ENCODE measurements around the gene MYMK.
A peak's percentile ranks its signal among the peaks of the same experiment; 100 is the strongest.

Gene MYMK

DNA sequence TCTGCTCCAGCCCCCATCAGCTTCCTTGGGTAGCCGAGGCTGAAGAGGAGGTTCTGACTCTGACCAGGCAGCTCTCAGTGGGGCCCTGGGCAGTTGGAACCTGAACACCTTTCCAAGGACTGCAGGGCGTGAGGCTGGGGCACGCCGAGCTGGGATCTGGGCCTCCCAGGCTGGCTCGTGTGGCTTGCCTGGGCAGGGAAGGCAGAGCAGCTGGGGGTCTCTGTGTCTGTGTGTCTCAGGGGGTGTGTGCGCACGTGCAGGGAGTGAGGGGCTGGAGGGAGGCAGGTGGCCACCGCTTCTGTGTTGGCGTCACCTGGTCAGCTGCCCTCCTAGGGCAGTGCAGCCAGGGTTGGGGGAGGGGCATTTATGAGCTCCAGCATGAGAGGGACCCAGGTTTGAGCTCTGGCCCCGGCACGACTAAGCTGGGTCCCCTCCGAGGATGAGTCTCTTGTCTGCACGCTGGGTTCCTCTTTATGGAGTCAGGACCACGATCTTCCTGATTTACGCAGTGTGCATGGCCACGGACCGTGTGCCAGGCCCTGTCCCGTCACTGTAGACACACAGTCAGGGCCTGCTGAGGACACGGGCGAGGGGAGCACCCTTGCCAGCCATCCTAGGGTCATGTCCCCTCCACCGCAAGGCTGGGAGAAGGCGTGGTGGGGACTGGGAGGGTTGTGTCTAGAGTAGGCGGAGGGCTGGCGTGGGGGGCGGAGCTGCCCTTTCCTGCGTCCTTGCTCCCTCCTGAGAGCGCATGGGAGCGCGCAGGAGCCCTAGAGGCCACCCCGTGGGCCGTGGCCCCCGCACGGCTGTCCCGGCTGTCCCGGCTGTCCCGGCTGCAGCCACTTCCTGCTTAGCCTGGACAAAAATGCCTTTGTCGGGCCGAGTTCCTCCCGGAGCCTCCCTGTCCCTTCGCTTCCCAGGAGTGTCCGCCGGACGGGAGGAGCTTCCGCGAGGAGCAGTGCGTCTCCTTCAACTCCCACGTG is 14.4 kb upstream of the MYMK start:
- Mint-ChIP-seq H3K4me1 (peaks cover 43% of the 10 kb centered on the region), H3K36me3 (ENCODE audit: low read depth) (no peaks in the 10 kb centered on the region), H3K27ac (no peak overlapping the region), H3K4me3 (peak overlapping the region; percentile 68), H3K27me3 (ENCODE audit: low read depth, poor library complexity) (peaks cover under 1% of the 10 kb centered on the region), H3K9me3 (no peaks in the 10 kb centered on the region)
- TF ChIP-seq, protein P1, sequence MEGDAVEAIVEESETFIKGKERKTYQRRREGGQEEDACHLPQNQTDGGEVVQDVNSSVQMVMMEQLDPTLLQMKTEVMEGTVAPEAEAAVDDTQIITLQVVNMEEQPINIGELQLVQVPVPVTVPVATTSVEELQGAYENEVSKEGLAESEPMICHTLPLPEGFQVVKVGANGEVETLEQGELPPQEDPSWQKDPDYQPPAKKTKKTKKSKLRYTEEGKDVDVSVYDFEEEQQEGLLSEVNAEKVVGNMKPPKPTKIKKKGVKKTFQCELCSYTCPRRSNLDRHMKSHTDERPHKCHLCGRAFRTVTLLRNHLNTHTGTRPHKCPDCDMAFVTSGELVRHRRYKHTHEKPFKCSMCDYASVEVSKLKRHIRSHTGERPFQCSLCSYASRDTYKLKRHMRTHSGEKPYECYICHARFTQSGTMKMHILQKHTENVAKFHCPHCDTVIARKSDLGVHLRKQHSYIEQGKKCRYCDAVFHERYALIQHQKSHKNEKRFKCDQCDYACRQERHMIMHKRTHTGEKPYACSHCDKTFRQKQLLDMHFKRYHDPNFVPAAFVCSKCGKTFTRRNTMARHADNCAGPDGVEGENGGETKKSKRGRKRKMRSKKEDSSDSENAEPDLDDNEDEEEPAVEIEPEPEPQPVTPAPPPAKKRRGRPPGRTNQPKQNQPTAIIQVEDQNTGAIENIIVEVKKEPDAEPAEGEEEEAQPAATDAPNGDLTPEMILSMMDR (IDR thresholded peaks at IDR 0.05) = no peak
- peak; percentile 63 for DNase-seq

DNA sequence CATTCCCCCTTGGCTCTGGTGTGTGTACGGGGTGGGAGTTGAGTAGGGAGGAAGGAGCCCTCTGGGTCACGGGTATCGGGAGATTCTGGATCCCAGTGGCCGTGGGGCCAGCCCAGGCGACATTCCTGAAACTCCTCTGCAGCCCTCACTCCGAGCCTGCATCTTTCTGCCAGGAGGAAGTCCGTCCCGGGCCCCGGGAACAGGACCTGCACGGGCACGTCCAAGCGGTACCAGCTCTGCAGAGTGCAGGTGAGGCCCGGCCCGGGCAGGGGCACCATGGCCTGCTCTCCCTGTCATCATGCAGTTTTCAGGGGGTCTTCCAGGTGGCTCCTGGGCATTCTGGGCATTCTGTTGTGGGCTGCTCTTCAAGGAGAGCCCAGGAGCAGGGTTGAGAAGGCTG is 13.4 kb upstream of the MYMK start:
- Mint-ChIP-seq H3K36me3 (ENCODE audit: low read depth) (no peaks in the 10 kb centered on the region), H3K9me3 (no peaks in the 10 kb centered on the region), H3K4me1 (peaks cover 46% of the 10 kb centered on the region), H3K27ac (no peak overlapping the region), H3K27me3 (ENCODE audit: low read depth, poor library complexity) (peaks cover 3% of the 10 kb centered on the region), H3K4me3 (no peak overlapping the region)
- no peak for DNase-seq
- TF ChIP-seq, protein P1 (IDR thresholded peaks at IDR 0.05) = no peak

DNA sequence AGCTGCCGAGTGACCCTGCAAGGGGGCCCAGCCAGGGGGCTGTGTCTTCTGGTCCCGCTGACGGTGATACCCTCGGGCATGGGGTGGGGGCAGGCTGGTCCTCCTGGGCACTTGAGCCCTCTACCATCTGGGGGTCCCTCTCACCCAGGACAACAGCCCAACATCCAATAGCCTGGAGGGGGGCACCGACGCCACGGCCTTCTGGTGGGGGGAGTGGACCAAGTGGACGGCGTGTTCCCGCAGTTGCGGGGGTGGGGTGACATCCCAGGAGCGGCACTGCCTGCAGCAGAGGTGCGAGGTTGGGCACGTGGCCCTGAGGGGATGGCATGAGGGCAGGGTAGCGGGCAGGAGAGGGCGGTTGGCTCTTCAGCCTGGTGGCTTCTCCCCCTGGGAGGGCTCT is 12.5 kb upstream of the MYMK start:
- Mint-ChIP-seq H3K9me3 (no peaks in the 10 kb centered on the region), H3K36me3 (ENCODE audit: low read depth) (no peaks in the 10 kb centered on the region), H3K27ac (no peak overlapping the region), H3K27me3 (ENCODE audit: low read depth, poor library complexity) (peaks cover 3% of the 10 kb centered on the region), H3K4me3 (no peak overlapping the region), H3K4me1 (peaks cover 56% of the 10 kb centered on the region)
- DNase-seq = no peak
- TF ChIP-seq, protein P1 (IDR thresholded peaks at IDR 0.05) = no peak

DNA sequence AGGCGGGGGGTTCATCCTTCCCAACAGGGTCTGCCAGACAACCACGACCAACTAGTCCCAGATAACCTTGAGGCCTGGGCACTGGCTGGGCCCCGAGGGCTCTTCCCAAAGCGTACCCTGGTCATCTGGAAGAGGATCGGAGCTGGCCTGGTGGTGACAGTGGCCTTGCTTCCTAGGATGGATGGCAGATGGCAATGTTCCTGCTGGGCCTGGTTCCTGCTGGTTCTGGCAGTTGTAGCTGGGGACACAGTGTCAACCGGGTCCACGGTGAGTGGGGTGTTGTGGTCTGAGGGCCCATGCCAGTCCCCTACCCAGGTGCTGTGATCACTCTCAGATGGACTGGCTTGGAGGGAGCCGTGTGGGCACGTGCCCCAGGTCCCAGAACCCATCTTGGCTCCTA is 11.8 kb upstream of the MYMK start:
- H3K27me3 Mint-ChIP-seq (ENCODE audit: low read depth, poor library complexity) = peaks cover 3% of the 10 kb centered on the region
- H3K9me3 Mint-ChIP-seq = no peaks in the 10 kb centered on the region
- TF ChIP-seq, protein P1 (IDR thresholded peaks at IDR 0.05) = no peak
- DNase-seq = no peak
- H3K36me3 Mint-ChIP-seq (ENCODE audit: low read depth) = no peaks in the 10 kb centered on the region
- peaks cover 61% of the 10 kb centered on the region for H3K4me1 Mint-ChIP-seq
- H3K27ac Mint-ChIP-seq = no peak overlapping the region
- no peak overlapping the region for H3K4me3 Mint-ChIP-seq

DNA sequence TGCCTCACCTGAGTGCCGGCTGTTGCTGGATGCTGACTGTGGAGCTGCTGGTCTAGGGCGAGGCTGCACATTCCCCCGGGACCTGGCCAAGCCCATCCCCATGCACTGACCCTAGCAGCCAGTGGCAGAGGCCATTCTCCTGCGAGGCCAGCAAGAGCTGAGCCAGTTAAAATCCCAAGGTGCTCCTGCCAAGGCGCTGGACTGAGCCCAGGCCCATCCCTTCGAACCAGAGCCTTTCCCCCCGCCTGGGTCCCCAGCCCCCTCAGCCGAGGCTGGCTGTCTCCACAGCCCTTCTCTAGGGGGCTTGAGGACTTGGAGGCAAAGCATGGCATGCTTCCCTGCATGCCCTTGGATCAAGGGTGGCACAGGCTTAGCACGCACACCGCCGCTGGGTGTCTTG is 11.3 kb upstream of the MYMK start:
- Mint-ChIP-seq H3K27ac (no peak overlapping the region), H3K27me3 (ENCODE audit: low read depth, poor library complexity) (peaks cover 3% of the 10 kb centered on the region), H3K9me3 (no peaks in the 10 kb centered on the region), H3K4me3 (no peak overlapping the region), H3K36me3 (ENCODE audit: low read depth) (no peaks in the 10 kb centered on the region), H3K4me1 (peaks cover 64% of the 10 kb centered on the region)
- TF ChIP-seq, protein P1 (IDR thresholded peaks at IDR 0.05) = no peak
- no peak for DNase-seq

Data from nephron progenitor cell (in vitro differentiated cells).